ENCODE measurements around the gene TMEM53.

- no peak for TF ChIP-seq CTCF (conservative IDR thresholded peaks at IDR 0.05)
- no peak for TF ChIP-seq ZFX (IDR thresholded peaks at IDR 0.05)
These were observed 8.6 kb upstream of the TMEM53 start for GRCh38 chr1:44682883-44683265.

Measured in C4-2B (cell line).